Stomach (tissue), 4 donors: Measurements from ENCODE around the gene ATP11A.

Source experiments
- CTCF ChIP-seq, 7 experiments: fragments of 450-650 bp in 4 of 7; fragments of 200-600 bp in 3 of 7; sonication (generic) in 3 of 7; IDR thresholded peaks; one replicate each; pipeline ENCODE4 v1.5.1; 2016 to 2019; ENCODE audit warnings: antibody characterized with exemption in 7 of 7, control low read depth in 2 of 7, mild to moderate bottlenecking in 1 of 7
- POLR2A ChIP-seq, 4 donors: fragments of 450-650 bp; IDR thresholded peaks; one replicate each; pipeline ENCODE4 v1.6.1; 2016; ENCODE audit warnings: antibody characterized with exemption in 4 of 4, control low read depth in 2 of 4, mild to moderate bottlenecking in 1 of 4, moderate library complexity in 1 of 4
- POLR2AphosphoS5 ChIP-seq, 3 donors: sonication (generic); formaldehyde crosslinking; IDR thresholded peaks; one replicate each; pipeline ENCODE4 v1.6.1; 2016; ENCODE audit warnings: antibody characterized with exemption in 3 of 3

- TF ChIP-seq CTCF (IDR thresholded peaks at IDR 0.05) (no peak), POLR2AphosphoS5 (IDR thresholded peaks at IDR 0.05) (no peak), POLR2A (IDR thresholded peaks at IDR 0.05) (no peak)
Observed at GRCh38 chr13:112712451-112713207, 22.8 kb downstream of the ATP11A start.
